Prostate gland (tissue), 2 donors: ENCODE results near the gene EIF2S3B.

Experiments
- POLR2AphosphoS5 ChIP-seq: sonication (generic); formaldehyde crosslinking; IDR thresholded peaks from one replicate; pipeline ENCODE4 v1.6.1; 2017; ENCODE audit warnings: antibody characterized with exemption
- TF ChIP-seq, protein P1 (sequence below), 4 experiments: fragments of 200-600 bp in 2 of 4; fragments of 450-650 bp in 2 of 4; sonication (generic) in 2 of 4; IDR thresholded peaks; 1 replicate in 3 of 4; 2 replicates in 1 of 4; pipeline ENCODE4 v1.5.1; 2016 to 2019; ENCODE audit warnings: antibody characterized with exemption in 4 of 4, mild to moderate bottlenecking in 2 of 4, moderate library complexity in 2 of 4

DNA sequence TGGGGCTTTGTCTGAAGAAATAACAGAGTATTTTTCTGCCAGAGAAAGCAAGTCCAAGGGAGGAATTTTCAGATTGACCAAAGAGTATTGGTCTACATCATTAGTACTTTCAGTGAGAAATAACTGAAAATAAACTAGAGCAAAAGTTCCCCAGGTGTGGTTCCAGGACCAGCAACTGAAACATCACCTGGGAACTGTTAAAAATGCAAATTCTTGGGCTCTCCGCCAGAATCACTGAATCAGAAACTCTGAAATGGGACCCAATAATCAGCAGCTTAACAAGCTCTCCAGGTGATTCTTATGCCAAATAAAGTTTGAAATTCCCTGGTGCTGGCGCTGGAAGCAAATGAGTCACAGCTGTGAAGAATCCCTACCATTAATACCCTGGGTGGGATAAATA is 52.1 kb downstream of the EIF2S3B start:
- TF ChIP-seq, protein P1, sequence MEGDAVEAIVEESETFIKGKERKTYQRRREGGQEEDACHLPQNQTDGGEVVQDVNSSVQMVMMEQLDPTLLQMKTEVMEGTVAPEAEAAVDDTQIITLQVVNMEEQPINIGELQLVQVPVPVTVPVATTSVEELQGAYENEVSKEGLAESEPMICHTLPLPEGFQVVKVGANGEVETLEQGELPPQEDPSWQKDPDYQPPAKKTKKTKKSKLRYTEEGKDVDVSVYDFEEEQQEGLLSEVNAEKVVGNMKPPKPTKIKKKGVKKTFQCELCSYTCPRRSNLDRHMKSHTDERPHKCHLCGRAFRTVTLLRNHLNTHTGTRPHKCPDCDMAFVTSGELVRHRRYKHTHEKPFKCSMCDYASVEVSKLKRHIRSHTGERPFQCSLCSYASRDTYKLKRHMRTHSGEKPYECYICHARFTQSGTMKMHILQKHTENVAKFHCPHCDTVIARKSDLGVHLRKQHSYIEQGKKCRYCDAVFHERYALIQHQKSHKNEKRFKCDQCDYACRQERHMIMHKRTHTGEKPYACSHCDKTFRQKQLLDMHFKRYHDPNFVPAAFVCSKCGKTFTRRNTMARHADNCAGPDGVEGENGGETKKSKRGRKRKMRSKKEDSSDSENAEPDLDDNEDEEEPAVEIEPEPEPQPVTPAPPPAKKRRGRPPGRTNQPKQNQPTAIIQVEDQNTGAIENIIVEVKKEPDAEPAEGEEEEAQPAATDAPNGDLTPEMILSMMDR (IDR thresholded peaks at IDR 0.05) = no peak
- TF ChIP-seq POLR2AphosphoS5 = no peak
